Measurements from ENCODE around the gene CCDC192. TPM values are rescaled to one million over a fixed set of nuclear protein-coding genes. Genes with fewer than 3 reads are reported as not detected.

Gene CCDC192
- total RNA-seq, 1 experiment from 2014 or later = not detected

- CTCF ChIA-PET = no interaction called here
- DNase-seq = no peak
- POLR2A ChIA-PET = no interaction called here
- no peaks in the 10 kb centered on the region for H3K9me3 Mint-ChIP-seq (ENCODE audit: unreplicated experiment)
- H3K4me1 Mint-ChIP-seq (ENCODE audit: low read depth, unreplicated experiment) = peaks cover 27% of the 10 kb centered on the region
- intact Hi-C loops (cut with micrococcal nuclease; ENCODE audit: unreplicated experiment) = no loop called here
- no peak overlapping the region for H3K4me3 Mint-ChIP-seq (ENCODE audit: unreplicated experiment)
- no peak for TF ChIP-seq CTCF (IDR thresholded peaks at IDR 0.05; ENCODE audit: insufficient read depth in 1 of 2, low read depth in 1 of 2, low read length in 1 of 2, severe bottlenecking in 1 of 2, unreplicated experiment in 1 of 2)
- peaks cover 4% of the 10 kb centered on the region; the same call in 1 of the 2 replicates for H3K9me3 ChIP-seq
- H3K4me1 ChIP-seq = peaks cover 14% of the 10 kb centered on the region
- no peaks in the 10 kb centered on the region for H3K27me3 Mint-ChIP-seq (ENCODE audit: insufficient read depth, unreplicated experiment)
- H3K27me3 ChIP-seq (replicated peaks; ENCODE audit: control insufficient read depth, insufficient read depth, low read length) = no peaks in the 10 kb centered on the region
- no peak overlapping the region for H3K27ac Mint-ChIP-seq (ENCODE audit: unreplicated experiment)
- H3K36me3 ChIP-seq (ENCODE audit: control insufficient read depth, insufficient read depth, low read length) = no peaks in the 10 kb centered on the region; the same call in 1 of the 2 replicates
- H3K36me3 Mint-ChIP-seq (ENCODE audit: insufficient read depth, unreplicated experiment) = no peaks in the 10 kb centered on the region
- no peak overlapping the region for H3K4me3 ChIP-seq (ENCODE audit: low read depth, low read length)
- BruUV-seq (replicated peaks) = no TSS peak
Observed at GRCh38 chr5:127940854-127941253, 237.7 kb downstream of the CCDC192 start.

- Histone ChIP-seq H3K27me3 (replicated peaks; ENCODE audit: control insufficient read depth, insufficient read depth, low read length) (no peaks in the 10 kb centered on the region), H3K4me3 (ENCODE audit: low read depth, low read length) (no peak overlapping the region), H3K9me3 (peaks cover 4% of the 10 kb centered on the region; the same call in 1 of the 2 replicates), H3K36me3 (ENCODE audit: control insufficient read depth, insufficient read depth, low read length) (no peaks in the 10 kb centered on the region; the same call in 1 of the 2 replicates), H3K4me1 (peaks cover 9% of the 10 kb centered on the region; the same call in 1 of the 2 replicates)
- no TSS peak for BruUV-seq (replicated peaks)
- H3K4me1 Mint-ChIP-seq (ENCODE audit: low read depth, unreplicated experiment) = peaks cover 20% of the 10 kb centered on the region
- TF ChIP-seq CTCF (IDR thresholded peaks at IDR 0.05; ENCODE audit: insufficient read depth in 1 of 2, low read depth in 1 of 2, low read length in 1 of 2, severe bottlenecking in 1 of 2, unreplicated experiment in 1 of 2) = no peak
- no peaks in the 10 kb centered on the region for H3K9me3 Mint-ChIP-seq (ENCODE audit: unreplicated experiment)
- ChIA-PET POLR2A (no interaction called here), CTCF (no interaction called here)
- H3K36me3 Mint-ChIP-seq (ENCODE audit: insufficient read depth, unreplicated experiment) = no peaks in the 10 kb centered on the region
- H3K27me3 Mint-ChIP-seq (ENCODE audit: insufficient read depth, unreplicated experiment) = no peaks in the 10 kb centered on the region
- peak overlapping the region; percentile 9 for H3K27ac Mint-ChIP-seq (ENCODE audit: unreplicated experiment)
- intact Hi-C loops (cut with micrococcal nuclease; ENCODE audit: unreplicated experiment) = no loop called here
- no peak for DNase-seq
- no peak overlapping the region for H3K4me3 Mint-ChIP-seq (ENCODE audit: unreplicated experiment)
Observed at GRCh38 chr5:127941646-127942045, 238.5 kb downstream of the CCDC192 start.

- BruUV-seq (replicated peaks) = no TSS peak
- no peak overlapping the region for H3K4me3 Mint-ChIP-seq (ENCODE audit: unreplicated experiment)
- H3K9me3 Mint-ChIP-seq (ENCODE audit: unreplicated experiment) = no peaks in the 10 kb centered on the region
- no peak for TF ChIP-seq CTCF (IDR thresholded peaks at IDR 0.05; ENCODE audit: insufficient read depth in 1 of 2, low read depth in 1 of 2, low read length in 1 of 2, severe bottlenecking in 1 of 2, unreplicated experiment in 1 of 2)
- H3K36me3 ChIP-seq (ENCODE audit: control insufficient read depth, insufficient read depth, low read length) = no peaks in the 10 kb centered on the region
- DNase-seq = no peak
- intact Hi-C loops (cut with micrococcal nuclease; ENCODE audit: unreplicated experiment) = no loop called here
- CTCF ChIA-PET = no interaction called here
- H3K27me3 Mint-ChIP-seq (ENCODE audit: insufficient read depth, unreplicated experiment) = no peaks in the 10 kb centered on the region
- peak overlapping the region; percentile 9 for H3K27ac Mint-ChIP-seq (ENCODE audit: unreplicated experiment)
- H3K4me1 ChIP-seq = peaks cover 9% of the 10 kb centered on the region; the same call in 1 of the 2 replicates
- peaks cover 13% of the 10 kb centered on the region for H3K4me1 Mint-ChIP-seq (ENCODE audit: low read depth, unreplicated experiment)
- no peak overlapping the region for H3K4me3 ChIP-seq (ENCODE audit: low read depth, low read length)
- peaks cover 4% of the 10 kb centered on the region; the same call in 1 of the 2 replicates for H3K9me3 ChIP-seq
- POLR2A ChIA-PET = no interaction called here
- no peaks in the 10 kb centered on the region for H3K27me3 ChIP-seq (replicated peaks; ENCODE audit: control insufficient read depth, insufficient read depth, low read length)
- no peaks in the 10 kb centered on the region for H3K36me3 Mint-ChIP-seq (ENCODE audit: insufficient read depth, unreplicated experiment)
Observed at GRCh38 chr5:127942246-127943060, 239.3 kb downstream of the CCDC192 start.
